ENCODE results near the gene LCNL1.
A peak's percentile ranks its signal among the peaks of the same experiment; 100 is the strongest.

The LCNL1 gene

DNA sequence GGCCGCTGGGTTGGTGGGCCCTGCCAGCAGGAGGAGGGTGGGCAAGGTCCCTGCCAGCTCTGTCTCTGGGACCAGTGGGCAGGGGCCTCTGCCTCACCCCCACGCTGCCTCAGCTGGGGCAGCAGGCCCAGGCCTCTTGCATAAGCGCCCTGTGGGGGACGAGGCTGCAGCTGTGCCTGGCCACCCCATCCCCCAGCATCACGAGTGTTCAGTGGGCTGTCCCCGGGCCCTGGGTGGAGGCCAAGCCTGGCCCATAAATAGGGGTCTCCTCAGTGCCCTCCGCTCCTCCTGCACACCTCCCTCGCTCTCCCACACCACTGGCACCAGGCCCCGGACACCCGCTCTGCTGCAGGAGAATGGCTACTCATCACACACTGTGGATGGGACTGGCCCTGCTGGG lies 5.6 kb upstream of the LCNL1 start, which contains the start of gene PTGDS:
PTGDS (plus strand) TSS at position 282 of the 400 bp plus-strand sequence; CDS start at position 357, 75 bp downstream.
- Histone ChIP-seq H3K27ac (peak within 1 kb of the TSS in 1 of 2 donors; percentile 27), H3K4me3 (peak within 1 kb of the TSS; percentile 68)
- DNase-seq (ENCODE audit: low spot score), result no peak
- TF ChIP-seq, protein P1, sequence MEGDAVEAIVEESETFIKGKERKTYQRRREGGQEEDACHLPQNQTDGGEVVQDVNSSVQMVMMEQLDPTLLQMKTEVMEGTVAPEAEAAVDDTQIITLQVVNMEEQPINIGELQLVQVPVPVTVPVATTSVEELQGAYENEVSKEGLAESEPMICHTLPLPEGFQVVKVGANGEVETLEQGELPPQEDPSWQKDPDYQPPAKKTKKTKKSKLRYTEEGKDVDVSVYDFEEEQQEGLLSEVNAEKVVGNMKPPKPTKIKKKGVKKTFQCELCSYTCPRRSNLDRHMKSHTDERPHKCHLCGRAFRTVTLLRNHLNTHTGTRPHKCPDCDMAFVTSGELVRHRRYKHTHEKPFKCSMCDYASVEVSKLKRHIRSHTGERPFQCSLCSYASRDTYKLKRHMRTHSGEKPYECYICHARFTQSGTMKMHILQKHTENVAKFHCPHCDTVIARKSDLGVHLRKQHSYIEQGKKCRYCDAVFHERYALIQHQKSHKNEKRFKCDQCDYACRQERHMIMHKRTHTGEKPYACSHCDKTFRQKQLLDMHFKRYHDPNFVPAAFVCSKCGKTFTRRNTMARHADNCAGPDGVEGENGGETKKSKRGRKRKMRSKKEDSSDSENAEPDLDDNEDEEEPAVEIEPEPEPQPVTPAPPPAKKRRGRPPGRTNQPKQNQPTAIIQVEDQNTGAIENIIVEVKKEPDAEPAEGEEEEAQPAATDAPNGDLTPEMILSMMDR (IDR thresholded peaks at IDR 0.05), result no peak

DNA sequence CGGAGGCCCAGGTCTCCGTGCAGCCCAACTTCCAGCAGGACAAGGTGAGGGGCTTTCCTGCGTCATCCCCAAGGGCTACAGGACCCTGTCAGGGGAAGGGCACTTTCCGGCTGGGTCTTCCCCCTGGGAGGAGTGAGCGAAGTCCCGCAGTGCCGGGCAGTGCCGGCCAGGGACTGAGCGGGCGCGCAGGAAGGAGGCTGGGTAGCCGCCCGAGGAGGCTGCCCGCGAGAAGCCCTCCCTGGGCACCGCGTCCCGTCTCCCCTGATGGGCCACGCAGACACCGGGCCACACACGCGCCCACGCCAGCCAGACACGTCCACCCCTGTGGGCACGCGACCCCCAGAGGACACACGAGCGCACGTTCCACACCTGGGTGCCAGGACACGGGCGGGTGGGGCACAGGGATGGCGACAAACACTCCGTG lies 5.1 kb upstream of the LCNL1 start:
- Histone ChIP-seq H3K27ac (peak overlapping the region in 1 of 2 donors; percentile 27), H3K4me3 (peak overlapping the region; percentile 68)
- TF ChIP-seq, protein P1 (IDR thresholded peaks at IDR 0.05), result no peak
- DNase-seq (ENCODE audit: low spot score), result no peak

DNA sequence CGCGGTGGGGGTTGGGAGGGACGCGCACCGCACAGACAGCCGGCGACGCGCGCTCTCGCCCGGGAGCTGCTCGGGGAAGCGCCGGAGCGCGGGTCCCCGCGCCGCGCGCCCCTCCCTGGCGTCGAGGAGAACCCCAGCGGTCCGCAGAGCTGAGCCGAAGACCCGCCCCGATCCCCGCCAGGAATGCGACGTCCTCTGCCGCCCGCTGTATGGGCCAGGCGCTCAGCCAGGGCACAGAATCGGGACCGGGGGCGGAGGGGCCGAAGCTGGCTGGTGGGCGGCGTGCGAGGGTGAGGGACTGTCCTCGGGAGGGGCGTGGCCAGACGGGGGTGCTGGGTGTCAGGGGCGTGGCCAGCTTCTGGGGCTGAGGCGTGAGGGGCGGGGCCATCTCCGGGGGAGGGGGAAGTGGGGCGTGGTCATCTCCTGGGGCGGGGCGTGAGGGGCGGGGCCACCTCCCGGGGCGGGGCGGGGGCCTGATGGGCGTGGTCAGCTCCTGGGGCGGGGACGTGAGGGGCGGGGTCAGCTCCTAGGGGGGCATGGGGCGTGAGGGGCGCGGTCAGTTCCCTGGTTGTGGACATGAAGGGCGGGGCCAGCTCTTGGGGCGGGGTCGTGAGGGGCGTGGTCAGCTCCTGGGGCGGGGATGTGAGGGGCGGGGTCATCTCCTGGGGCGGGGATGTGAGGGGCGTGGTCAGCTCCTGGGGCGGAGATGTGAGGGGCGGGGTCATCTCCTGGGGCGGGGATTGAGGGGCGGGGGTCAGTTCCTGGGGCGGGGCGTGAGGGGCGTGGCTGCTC lies 4.5 kb upstream of the LCNL1 start:
- TF ChIP-seq, protein P1 (IDR thresholded peaks at IDR 0.05), result no peak
- Histone ChIP-seq H3K27ac (peak overlapping the region in 1 of 2 donors; percentile 27), H3K4me3 (peak overlapping the region; percentile 68)
- DNase-seq (ENCODE audit: low spot score), result no peak

DNA sequence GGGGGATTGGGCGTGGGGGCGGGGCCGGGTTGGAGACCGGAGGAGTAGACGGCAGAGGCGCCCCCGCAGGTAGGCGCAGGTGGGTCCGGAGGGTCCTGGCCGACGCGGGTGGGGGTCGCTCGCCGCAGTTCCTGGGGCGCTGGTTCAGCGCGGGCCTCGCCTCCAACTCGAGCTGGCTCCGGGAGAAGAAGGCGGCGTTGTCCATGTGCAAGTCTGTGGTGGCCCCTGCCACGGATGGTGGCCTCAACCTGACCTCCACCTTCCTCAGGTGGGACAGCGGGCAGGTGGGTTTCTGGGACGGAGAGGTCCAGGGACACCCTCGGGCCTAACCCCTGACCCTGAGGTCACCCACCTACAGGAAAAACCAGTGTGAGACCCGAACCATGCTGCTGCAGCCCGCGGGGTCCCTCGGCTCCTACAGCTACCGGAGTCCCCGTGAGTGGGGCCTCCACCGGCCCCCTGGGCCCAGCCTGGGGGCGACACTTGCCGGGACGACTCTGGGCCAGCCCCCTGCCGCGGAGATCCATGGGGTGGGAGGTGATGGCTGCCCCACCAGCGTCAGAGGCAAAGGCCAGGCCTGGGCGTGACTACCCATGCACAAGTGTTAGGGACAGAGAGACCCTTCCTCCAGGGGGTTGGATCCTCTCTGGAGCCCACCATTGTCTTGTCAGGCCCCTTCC lies 3.8 kb upstream of the LCNL1 start:
- no peak for DNase-seq (ENCODE audit: low spot score)
- TF ChIP-seq, protein P1 (IDR thresholded peaks at IDR 0.05), result no peak
- H3K27ac ChIP-seq, result peak overlapping the region in 1 of 2 donors; percentile 11
- H3K4me3 ChIP-seq, result no peak overlapping the region

DNA sequence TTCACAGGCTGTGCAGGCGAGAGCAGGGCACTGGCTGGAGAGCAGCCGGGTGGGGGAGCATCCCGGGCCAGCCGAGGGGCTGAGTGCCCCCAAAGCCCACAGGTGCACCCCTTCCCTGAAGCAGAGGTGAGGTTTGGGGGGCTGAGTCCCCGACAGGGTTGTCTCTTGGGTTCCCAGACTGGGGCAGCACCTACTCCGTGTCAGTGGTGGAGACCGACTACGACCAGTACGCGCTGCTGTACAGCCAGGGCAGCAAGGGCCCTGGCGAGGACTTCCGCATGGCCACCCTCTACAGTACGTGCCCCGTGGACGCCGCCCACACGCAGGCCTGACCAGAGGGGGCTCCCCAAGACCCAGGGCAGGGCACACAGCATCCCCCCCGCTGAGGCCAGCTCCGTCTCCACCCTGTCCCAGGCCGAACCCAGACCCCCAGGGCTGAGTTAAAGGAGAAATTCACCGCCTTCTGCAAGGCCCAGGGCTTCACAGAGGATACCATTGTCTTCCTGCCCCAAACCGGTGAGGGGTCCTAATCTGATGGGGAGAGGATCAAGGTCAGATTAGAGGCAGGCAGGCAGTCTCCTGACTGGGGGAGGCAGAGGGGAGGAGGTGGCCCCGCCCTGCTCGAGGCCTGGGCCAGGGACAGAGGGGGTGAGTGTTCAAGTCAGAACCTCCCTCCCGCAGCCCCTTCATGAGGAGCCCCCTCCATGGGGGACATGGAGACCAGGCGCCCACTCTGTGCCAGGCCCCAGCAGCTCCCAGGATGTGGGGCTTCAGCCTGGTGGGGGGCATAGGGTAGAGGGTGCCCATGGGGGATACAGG lies 2.8 kb upstream of the LCNL1 start:
- DNase-seq (ENCODE audit: low spot score), result no peak
- no peak overlapping the region for H3K4me3 ChIP-seq
- H3K27ac ChIP-seq, result no peak overlapping the region
- TF ChIP-seq, protein P1 (IDR thresholded peaks at IDR 0.05), result no peak

DNA sequence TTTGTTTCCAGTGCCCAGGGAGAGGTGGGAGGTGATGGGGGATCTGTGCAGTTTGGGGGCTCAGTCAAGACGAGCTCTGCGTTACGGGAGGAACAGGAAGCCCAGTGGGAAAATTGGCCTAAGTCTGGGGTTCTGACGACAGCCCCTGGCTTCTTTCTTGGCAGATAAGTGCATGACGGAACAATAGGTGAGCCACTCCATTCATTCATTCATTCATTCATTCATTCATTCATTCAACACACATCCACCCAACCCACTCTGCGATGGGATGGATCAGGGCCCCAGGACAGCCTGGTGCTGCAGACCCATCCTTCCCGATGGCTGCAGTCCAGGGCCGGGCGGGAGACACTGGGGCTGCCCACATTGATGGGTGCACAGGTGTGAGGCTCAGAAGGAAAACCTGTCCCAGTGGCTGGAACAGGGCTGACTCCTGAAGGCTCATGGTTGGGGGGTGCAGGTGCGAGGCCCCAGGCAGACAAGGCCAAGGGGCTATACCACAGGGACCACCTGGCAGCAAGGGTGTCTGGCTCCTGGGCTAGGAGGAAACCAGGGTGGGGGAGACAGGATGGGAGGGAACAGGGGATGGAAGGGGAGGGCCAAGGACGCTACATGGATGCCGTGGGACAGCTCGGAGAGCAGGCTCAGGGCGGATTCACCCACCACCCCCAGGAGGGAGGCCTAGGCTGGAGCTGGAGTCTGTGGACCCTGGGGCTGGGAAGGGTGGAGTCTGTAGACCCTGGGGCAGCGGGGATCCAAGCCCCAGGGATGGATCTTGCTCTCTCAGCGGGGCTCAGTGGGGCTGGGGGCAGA lies 1.9 kb upstream of the LCNL1 start:
- DNase-seq (ENCODE audit: low spot score), result no peak
- Histone ChIP-seq H3K27ac (peak overlapping the region in 1 of 2 donors; percentile 54), H3K4me3 (no peak overlapping the region)
- TF ChIP-seq, protein P1 (IDR thresholded peaks at IDR 0.05), result no peak

All from coronary artery (tissue), 2 donors.